ENCODE results near the gene PUM2.

The PUM2 gene

DNA sequence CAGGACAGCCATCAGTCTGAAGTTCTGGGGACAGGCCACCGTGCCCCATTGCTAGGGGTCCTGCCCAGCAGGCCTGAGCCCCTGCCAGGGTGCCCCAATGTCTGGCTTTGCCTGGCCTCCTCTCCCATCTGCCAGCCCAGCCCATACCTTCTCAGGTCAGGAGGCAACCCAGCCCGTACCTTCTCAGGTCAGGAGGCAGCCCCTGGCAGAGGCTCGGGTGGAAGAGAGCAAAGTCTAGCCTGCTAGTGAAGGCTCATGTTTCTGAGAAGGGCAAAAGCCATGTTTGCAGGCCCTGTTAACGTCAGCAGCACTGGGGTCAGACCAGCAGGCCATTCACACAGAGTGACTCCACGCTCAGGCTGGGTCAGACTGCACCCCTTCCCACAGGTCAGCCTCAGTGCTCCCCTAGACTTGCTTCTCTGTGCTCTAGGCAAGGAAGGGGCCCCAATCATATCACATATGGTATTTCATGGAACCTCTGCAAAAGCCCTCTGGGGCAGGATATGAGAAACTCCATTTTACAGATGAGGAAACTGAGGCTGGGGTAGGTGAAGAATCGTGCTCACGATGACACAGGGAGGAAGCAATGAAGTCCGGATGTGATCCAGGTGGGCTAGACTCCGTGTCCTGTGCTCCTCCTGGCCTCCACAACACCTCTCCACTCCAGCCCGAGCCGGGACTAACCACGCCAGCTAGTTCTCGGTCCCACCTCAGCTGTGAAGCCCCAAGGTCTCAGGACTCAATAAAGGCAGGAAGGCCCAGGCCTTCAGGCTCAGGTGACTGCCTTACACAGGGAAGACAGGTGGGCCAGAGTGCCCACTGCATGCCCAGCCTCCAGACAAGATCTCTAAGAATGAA is 135.2 kb downstream of the PUM2 start:
- DNase-seq: no peak

GRCh38 chr2:20214566-20215182 is 136.0 kb downstream of the PUM2 start:
- DNase-seq: no peak

DNA sequence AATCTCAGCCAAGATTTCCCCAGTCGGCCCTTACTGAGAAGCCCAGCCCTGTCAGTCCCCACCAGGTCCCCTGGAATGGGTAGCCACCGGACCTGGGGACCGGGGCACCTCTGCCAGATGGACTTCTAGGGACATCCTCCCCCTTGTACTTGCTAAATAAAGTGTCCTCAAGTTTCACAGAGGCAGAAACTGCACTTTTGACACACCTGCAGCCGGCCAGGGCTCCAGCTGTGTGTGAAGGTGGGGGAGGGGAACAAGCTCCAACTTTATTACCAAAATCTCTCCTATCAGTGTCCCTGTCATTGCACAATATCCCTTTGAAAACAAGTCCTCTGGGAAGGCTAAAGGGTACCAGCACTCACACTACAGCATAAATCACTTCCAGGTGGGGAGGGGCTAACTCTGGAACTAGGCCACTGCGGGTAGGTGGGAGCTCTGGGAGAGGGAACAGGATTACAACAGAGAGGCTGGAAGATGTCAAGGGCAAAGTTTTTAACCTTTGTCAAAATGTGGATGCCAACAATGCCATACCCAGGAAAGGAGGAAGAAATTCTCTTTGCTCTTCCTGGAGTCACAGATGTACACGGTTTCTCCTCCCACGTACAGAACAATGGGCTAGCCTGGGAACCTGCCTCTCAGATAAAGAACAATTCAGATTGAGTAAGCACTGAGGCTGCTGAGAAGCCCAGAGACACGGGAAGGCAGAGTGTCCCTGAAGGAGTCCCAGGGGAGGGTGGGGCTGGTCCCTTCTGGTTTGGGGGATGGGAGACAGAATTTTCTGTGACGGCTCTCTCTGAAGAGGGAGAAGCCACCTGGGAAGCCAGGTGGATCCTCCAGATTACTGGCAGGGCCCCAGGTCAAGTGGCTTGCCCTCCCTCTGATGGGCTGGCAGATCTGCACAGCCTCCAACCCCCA is 136.7 kb downstream of the PUM2 start:
- DNase-seq: no peak

- DNase-seq: no peak
Measured at GRCh38 chr2:20212871-20213503, 137.7 kb downstream of the PUM2 start.

DNA sequence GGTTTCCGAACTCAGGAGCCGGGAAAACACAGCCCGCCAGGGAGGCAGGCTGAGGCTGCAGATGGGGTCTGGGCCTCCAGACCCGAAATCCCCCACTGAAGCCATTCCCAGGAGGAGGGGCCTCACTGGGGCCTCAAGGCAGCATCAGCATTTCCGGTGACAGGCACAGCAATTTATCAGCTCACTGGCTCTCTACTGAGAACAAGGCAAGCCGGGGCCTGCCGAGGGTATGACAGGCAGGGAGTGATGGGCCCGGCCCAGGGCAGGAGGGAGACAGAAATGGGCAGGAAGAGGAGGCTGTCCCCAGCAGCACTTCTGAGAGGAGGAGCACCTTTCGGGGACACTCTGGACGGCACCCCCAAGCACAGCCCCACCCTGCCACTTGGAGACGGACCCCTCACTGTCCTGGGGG is 138.2 kb downstream of the PUM2 start:
- no peak for DNase-seq

GRCh38 chr2:20211860-20212458 is 138.7 kb downstream of the PUM2 start:
- no peak for DNase-seq

DNA sequence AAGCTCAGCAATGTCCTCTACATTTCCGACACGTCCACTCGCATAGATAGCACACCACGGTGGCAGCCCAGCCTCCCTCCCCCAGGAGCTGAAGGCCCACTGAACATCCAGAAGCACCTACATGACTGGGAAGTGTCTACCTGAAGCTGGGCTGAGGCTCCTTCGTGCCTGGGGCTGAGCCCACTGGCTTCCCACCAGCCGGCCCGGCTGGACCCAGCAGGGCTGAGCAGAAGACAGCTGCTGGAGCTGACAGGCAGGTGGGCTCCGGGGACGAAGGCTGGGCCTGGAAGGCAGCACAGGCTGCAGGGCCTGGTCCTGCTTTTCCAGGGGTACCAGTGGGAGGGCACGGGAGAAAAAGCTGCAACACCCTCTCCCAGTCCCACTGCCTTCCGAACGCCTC is 139.2 kb downstream of the PUM2 start:
- no peak for DNase-seq

DNA sequence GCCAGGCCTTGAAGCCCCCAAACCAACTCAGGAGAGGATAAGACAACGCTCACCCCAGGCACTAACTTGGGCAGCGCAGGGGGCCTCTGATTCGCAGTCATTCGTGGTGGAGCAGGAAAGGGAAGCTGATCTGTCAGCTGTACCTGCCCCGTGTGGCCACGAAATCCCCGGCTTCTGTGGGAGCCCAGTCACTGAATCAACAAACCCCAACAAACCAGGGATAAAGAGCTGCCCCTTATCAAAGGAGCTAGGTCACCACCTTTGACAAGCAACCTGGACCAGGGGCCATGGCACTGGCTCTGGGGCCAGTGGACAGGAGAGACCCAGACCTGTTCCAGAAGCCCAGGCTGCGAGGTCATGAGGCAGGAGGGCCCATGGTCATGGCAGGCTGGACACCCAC is 140.2 kb downstream of the PUM2 start:
- no peak for DNase-seq

DNA sequence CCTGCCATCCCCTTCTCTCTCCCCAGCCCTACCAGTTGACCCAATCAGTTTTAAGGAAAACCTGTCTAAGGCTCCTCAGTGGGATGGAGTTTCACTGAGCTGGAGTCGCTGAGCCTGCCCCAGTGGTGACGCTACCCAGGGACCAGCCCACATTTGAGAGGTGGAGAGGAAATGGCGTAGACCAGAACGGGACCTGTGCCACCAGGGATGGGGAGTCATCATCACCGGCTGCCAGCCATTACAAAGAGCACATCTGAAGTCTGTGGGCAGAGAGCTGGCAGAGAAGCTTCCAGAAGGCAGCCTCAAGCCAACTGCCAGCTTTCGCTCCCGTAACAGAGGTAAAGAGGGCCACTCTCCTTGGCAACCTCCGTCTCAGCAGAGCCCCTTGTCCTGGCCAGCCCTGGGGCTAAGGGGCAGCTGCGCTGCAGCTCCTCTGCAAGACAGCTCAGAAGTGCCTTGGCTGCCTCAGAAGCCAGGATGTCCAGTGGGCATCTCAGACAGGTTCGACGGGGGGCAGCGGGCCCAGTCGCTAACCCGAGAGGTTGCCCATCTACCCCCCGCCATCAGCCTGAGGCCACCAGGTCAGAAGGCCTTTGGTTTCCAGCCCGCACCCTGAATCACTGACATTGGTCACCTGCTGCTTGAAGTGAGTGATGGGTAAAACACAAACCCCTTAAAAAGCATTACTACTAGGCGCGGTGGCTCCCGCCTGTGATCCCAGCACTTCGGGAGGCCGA is 141.1 kb downstream of the PUM2 start:
- no peak for DNase-seq

- DNase-seq: no peak
Measured at GRCh38 chr2:20208476-20208859, 142.2 kb downstream of the PUM2 start.

GRCh38 chr2:20207051-20207450 is 143.6 kb downstream of the PUM2 start:
- DNase-seq: no peak

- DNase-seq: no peak
Measured at GRCh38 chr2:20205915-20206524, 144.6 kb downstream of the PUM2 start.

DNA sequence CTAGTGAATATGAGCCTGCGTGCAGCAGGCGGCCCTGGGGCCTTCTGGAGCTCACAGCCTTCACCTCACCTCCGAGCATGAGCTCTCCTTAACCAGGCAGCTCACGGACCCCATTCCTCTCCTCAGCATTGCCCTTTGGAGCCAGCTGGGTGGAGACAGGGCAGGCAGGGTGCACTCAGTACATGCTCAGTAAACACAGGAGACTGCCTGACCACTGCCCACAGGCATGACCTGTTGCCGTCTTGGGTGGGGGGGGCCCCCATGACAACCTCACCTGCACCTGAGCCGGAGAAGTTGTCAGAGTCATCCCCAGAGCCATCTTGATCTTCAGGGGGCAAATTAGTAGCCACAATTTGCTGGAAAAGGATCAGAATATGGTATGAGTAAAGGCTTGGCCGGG is 145.6 kb downstream of the PUM2 start:
- DNase-seq: no peak

DNA sequence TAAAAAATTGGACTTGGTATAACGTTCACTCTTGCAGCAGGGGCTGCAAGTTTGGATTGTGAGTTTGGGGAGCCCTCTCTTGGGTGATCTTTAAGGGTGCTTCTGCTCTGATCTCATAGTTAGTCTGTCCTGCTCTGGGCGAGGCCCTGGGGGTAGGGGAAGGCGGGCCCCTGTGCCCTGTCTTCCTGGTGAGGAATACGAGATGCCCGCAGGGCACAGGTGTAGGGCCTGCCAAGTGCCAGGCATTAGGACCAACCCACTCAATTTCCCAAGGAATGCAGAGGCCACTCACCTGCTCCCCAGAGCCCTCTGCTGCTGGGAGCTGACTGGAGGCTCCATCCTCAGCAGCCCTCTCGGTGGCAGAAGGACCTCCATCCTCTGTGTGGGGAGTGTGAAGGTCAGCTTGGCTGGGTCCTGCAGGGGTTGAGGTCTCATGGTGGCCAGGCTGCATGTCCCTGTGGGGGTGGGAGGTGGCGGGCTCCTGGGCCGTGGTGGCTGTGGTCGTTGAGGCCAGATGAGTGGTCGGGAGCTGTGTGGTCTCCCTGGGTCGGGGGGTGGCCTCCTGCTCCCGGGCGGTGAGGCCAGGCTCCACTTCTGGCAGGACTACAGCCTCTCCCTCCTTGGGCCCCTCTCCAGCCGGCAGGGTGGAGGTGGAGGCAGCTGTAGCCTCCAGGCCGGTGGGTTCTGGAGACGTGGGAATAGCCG is 147.0 kb downstream of the PUM2 start:
- no peak for DNase-seq

- no peak for DNase-seq
Measured at GRCh38 chr2:20203072-20203471, 147.6 kb downstream of the PUM2 start.

DNA sequence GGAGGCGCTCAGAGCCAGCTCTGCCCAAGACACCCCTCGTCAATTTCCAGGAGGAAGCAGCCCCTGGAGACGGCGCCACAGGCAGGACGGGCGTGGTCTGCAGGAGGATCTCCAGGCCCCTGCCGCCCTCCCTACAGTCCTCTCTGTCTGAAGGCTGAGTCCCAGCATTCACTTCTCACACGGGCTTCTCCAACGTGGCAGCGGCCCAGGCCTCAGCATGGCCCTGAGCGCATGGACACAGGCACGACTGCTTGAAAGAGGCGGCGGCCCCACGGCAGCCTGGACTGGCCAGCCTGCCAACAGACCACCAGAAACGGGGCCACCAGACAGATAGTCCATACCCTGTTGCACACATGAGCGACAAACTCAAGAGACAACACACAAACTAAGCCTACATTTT is 149.0 kb downstream of the PUM2 start:
- no peak for DNase-seq

GRCh38 chr2:20200697-20201555 is 149.7 kb downstream of the PUM2 start:
- no peak for DNase-seq

DNA sequence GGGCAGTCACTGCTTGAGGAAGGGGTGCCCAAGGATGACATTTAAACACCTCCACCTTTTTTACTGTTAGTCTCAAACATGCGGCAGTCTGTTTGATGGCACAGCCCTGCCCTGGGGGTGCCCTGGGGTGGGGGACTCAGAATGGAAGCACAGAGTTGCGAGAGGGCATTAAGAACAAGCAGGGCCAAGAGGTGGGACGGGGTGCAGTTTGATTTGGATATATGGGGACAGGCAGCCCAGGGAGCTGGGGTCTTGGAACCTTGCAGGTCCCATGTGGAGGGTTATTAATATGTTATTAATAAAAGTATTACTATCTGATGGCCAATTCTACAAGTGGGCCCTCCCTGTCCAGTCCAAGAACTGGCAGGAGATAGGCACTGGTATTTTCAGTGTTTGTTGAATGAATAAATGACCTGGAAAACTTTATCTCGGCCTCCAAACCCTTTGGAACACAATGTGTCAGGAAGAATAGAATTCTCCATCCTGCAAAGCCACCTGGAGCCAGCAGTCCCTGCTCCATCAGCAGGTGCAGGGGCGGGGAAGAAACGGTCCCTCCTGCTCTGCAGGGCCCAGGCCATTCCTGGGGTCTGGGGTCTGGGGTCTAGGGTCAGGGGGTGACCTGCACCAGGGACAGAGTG is 150.9 kb downstream of the PUM2 start:
- no peak for DNase-seq
